K562 (cell line): ENCODE results near the gene MAPK13. TPM values are rescaled to one million over a fixed set of nuclear protein-coding genes. Genes with fewer than 3 reads are reported as not detected.

Experiments
- CHD4 ChIP-seq: fragments of 200-600 bp; sonication (generic); IDR thresholded peaks from 3 replicates; pipeline ENCODE4 v1.6.1; 2012; ENCODE audit warnings: low read depth, mild to moderate bottlenecking, mixed read lengths, low read length, inconsistent platforms; ENCODE audit not compliant: insufficient read depth, insufficient replicate concordance, poor library complexity, severe bottlenecking
- E2F4 ChIP-seq: sonication (generic); formaldehyde crosslinking; IDR thresholded peaks from 2 replicates; pipeline ENCODE4 v1.8.0; 2022; ENCODE audit warnings: mild to moderate bottlenecking, low read depth, missing genetic modification reagents
- ETV6 ChIP-seq, 3 experiments: fragments of 150-350 bp in 1 of 3; sonication (generic) in 1 of 3; formaldehyde crosslinking in 1 of 3; IDR thresholded peaks; 2 replicates each; pipeline versions ENCODE4 v1.6.1 to v1.8.0; 2014 to 2022; ENCODE audit warnings: borderline replicate concordance in 2 of 3, low read depth in 2 of 3, antibody characterized with exemption in 1 of 3, low read length in 1 of 3, mild to moderate bottlenecking in 1 of 3, missing genetic modification reagents in 1 of 3
- KDM5B ChIP-seq: fragments of 200-600 bp; sonication (generic); IDR thresholded peaks from 2 replicates; pipeline ENCODE4 v1.6.1; 2012; ENCODE audit warnings: low read depth, mild to moderate bottlenecking, moderate library complexity, low read length, control low read depth, inconsistent platforms; ENCODE audit not compliant: insufficient replicate concordance
- KLF6 ChIP-seq: fragments of 250-450 bp; sonication (Bioruptor Pico); IDR thresholded peaks from 2 replicates; pipeline ENCODE4 v1.4.0; 2020; ENCODE audit warnings: mild to moderate bottlenecking, moderate library complexity, borderline replicate concordance
- NR4A1 ChIP-seq, 2 experiments: fragments of 250-450 bp in 1 of 2; fragments of 450-650 bp in 1 of 2; sonication (Bioruptor Pico) in 1 of 2; IDR thresholded peaks; 2 replicates each; pipeline versions ENCODE4 v1.4.0 to v1.6.1; 2016 to 2020; ENCODE audit warnings: mild to moderate bottlenecking in 2 of 2, missing compliant biosample characterization in 1 of 2, missing genetic modification characterization in 1 of 2, moderate library complexity in 1 of 2
- PCBP1 ChIP-seq: fragments of 200-400 bp; formaldehyde crosslinking; IDR thresholded peaks from 2 replicates; pipeline ENCODE4 v1.6.1; 2018; ENCODE audit warnings: mild to moderate bottlenecking, low read depth, low read length; ENCODE audit not compliant: poor library complexity, severe bottlenecking
- THRB ChIP-seq: fragments of 450-650 bp; formaldehyde crosslinking; conservative IDR thresholded peaks from 2 replicates; pipeline ENCODE4 v1.4.0; 2022; ENCODE audit warnings: mild to moderate bottlenecking, missing genetic modification characterization
- ZBTB5 ChIP-seq: fragments of 450-650 bp; IDR thresholded peaks from 2 replicates; pipeline ENCODE4 v1.6.1; 2017; ENCODE audit warnings: antibody characterized with exemption
- ZNF140 ChIP-seq: fragments of 250-450 bp; sonication (Bioruptor Pico); IDR thresholded peaks from 2 replicates; pipeline ENCODE4 v1.8.0; 2021; ENCODE audit warnings: moderate library complexity, mild to moderate bottlenecking, inconsistent platforms
- ZNF318 ChIP-seq, 2 experiments: fragments of 450-650 bp; IDR thresholded peaks; 2 replicates each; pipeline ENCODE4 v1.6.1; 2016; ENCODE audit warnings: mild to moderate bottlenecking in 2 of 2, borderline replicate concordance in 1 of 2, low read depth in 1 of 2, moderate library complexity in 1 of 2
- polyA plus RNA-seq, 8 experiments: library from polyadenylated mRNA; depleted of rRNA in 4 of 8; stranded (reverse) in 5 of 8; unstranded in 3 of 8; fragments of >200 nt; fragmentation: Nextera tagmentation in 2 of 8; fragmentation: Illumina TruSeq in 1 of 8; extraction: Ambion mirVana in 2 of 8; extraction: Trizol in 1 of 8; gene quantifications; 2 replicates each; pipeline versions ENCODE4 v1.2.1 to v1.2.3, GENCODE V29; 2011 to 2014; ENCODE audit warnings: inconsistent platforms in 1 of 8, missing spikeins in 1 of 8
- total RNA-seq, 7 experiments: library from RNA; depleted of rRNA in 6 of 7; stranded (reverse); fragments of >200 nt in 6 of 7; fragmentation: Illumina TruSeq in 2 of 7; extraction: Trizol in 2 of 7; gene quantifications; 2 replicates each; pipeline versions ENCODE4 v1.2.1 to v1.2.3, GENCODE V29; 2011 to 2021; ENCODE audit warnings: low replicate concordance in 1 of 7

The MAPK13 gene
- total and polyA plus RNA-seq, 9 of the 15 experiments (the other 6 are each of a cell fraction or from before 2014, with no cell fraction given) = 0.03 to 2.3 (median 0.48) TPM; not detected in 1

GRCh38 chr6:36098920-36099647 is 31.2 kb upstream of the MAPK13 start (continued):
- TF ChIP-seq NR4A1 (CRISPR knock-in tag; IDR thresholded peaks at IDR 0.05) (no peak), NR4A1 (tag; IDR thresholded peaks at IDR 0.05) (no peak), ETV6 (IDR thresholded peaks at IDR 0.05; ENCODE audit: borderline replicate concordance in 1 of 2, low read depth in 2 of 2, low read length in 1 of 2) (no peak), ETV6 (CRISPR knock-in tag; IDR thresholded peaks at IDR 0.05; ENCODE audit: borderline replicate concordance) (no peak), E2F4 (CRISPR knock-in tag) (no peak), ZBTB5 (no peak), THRB (CRISPR knock-in tag) (no peak), KLF6 (no peak), ZNF140 (CRISPR knock-in tag) (no peak), KDM5B (no peak), CHD4 (no peak), ZNF318 (IDR thresholded peaks at IDR 0.05; ENCODE audit: borderline replicate concordance in 1 of 2, low read depth in 1 of 2) (no peak), PCBP1 (no peak)
